ENCODE measurements around the gene NKTR. TPM values are rescaled to one million over a fixed set of nuclear protein-coding genes. Genes with fewer than 3 reads are reported as not detected.

Gene NKTR
- total and polyA plus RNA-seq, 2 of the 13 experiments (the other 11 are each of a cell fraction or from before 2014, with no cell fraction given): 41.3 to 59.6 TPM

GRCh38 chr3:42572278-42572677 is 28.2 kb upstream of the NKTR start:
- ATAC-seq (peak; percentile 100), DNase-seq (ENCODE audit: low spot score) (peak; percentile 62), FAIRE-seq (peak; percentile 80)
- Histone ChIP-seq H3K4me1 (ENCODE audit: insufficient read depth, low read length) (no peaks in the 10 kb centered on the region), H3K27ac (ENCODE audit: extremely low read length, insufficient read depth, low read length) (no peak overlapping the region), H3K27me3 (ENCODE audit: control insufficient read depth in 1 of 2, insufficient read depth in 2 of 2, low read length in 2 of 2) (no peaks in the 10 kb centered on the region), H3K36me3 (replicated peaks in 1 of 2; ENCODE audit: control insufficient read depth in 1 of 2, insufficient read depth in 2 of 2, low read length in 2 of 2) (peaks cover 3 to 25% of the 10 kb centered on the region in 2 experiments; a peak in 4 of 5 replicates), H3K4me2 (ENCODE audit: low read depth, low read length) (no peak overlapping the region), H4K20me1 (ENCODE audit: insufficient read depth, low read length) (no peaks in the 10 kb centered on the region), H3K9ac (ENCODE audit: insufficient read depth, low read depth, low read length) (no peak overlapping the region), H3K4me3 (replicated peaks in 1 of 3; ENCODE audit: insufficient read depth in 1 of 3, low read depth in 2 of 3, low read length in 3 of 3) (no peak overlapping the region), H3K9me3 (ENCODE audit: low read length) (no peaks in the 10 kb centered on the region), H2AFZ (ENCODE audit: low read length) (no peak overlapping the region), H3K79me2 (ENCODE audit: insufficient read depth, low read length) (peaks cover 18% of the 10 kb centered on the region)
- BruUV-seq (replicated peaks): no TSS peak
- in situ Hi-C loops (cut with HindIII; ENCODE audit: extremely low pct_ligation_motif_present, low pct_unique_long_range_greater_than_20kb) (no loop called here), intact Hi-C loops (cut with micrococcal nuclease; ENCODE audit: unreplicated experiment) (loop anchor here (1.0 to 2.0 kb wide), 3 partner anchors 29 to 172 kb away; partner anchors contain the start of gene NKTR)
- 53% methylated on average over 3 of the region's 3 CpGs for WGBS (ENCODE audit: low lambda C conversion rate)
- ChIA-PET POLR2A (no interaction called here), CTCF (ENCODE audit: low intra/inter-chr PET ratio, low total read pairs) (interaction anchor here (0.7 to 1.9 kb wide), 2 partner anchors 71 to 172 kb away, joined by 3 to 9 read pairs; no protein-coding TSS in a partner anchor)
- TF ChIP-seq RBM39 (IDR thresholded peaks at IDR 0.05; ENCODE audit: low read depth, low read length, poor library complexity, severe bottlenecking) (no peak), ZNF891 (CRISPR knock-in tag; IDR thresholded peaks at IDR 0.05) (no peak), ZNF510 (CRISPR knock-in tag; IDR thresholded peaks at IDR 0.05; ENCODE audit: low read depth) (no peak), CTCF (CRISPR knock-in tag; IDR thresholded peaks at IDR 0.05) (peak; percentile 83), TRAFD1 (CRISPR knock-in tag; IDR thresholded peaks at IDR 0.05; ENCODE audit: borderline replicate concordance) (no peak), ZBTB34 (CRISPR knock-in tag; IDR thresholded peaks at IDR 0.05) (no peak), ZFP91 (CRISPR knock-in tag; IDR thresholded peaks at IDR 0.05; ENCODE audit: borderline replicate concordance) (no peak), ZNF296 (CRISPR knock-in tag; conservative IDR thresholded peaks at IDR 0.05) (no peak), ZNF574 (CRISPR knock-in tag; IDR thresholded peaks at IDR 0.05) (0 out of 2 replicates have a peak, but pooled peaks have one; percentile 17), MAZ (IDR thresholded peaks at IDR 0.05; ENCODE audit: borderline replicate concordance, low read depth, low read length) (peak; percentile 68; the same call in 1 of the 2 replicates), MAZ (CRISPR knock-in tag; IDR thresholded peaks at IDR 0.05; ENCODE audit: low read depth) (no peak), STAG1 (CRISPR knock-in tag; IDR thresholded peaks at IDR 0.05) (peak; percentile 84)
